HS-5 (cell line): Measurements from ENCODE around the gene NKAIN2.
A peak's percentile ranks its signal among the peaks of the same experiment; 100 is the strongest.

Source experiments
- DNase-seq: peaks from one replicate; pipeline ENCODE4 v3.0.0-alpha.2; 2012; ENCODE audit warnings: low read depth

NKAIN2 gene

GRCh38 chr6:123808556-123808955 is 4.9 kb downstream of the NKAIN2 start:
- DNase-seq = no peak

- DNase-seq = no peak
These were observed 6.5 kb downstream of the NKAIN2 start for GRCh38 chr6:123810214-123810613.

GRCh38 chr6:123810948-123811347 is 7.3 kb downstream of the NKAIN2 start:
- DNase-seq = no peak

- no peak for DNase-seq
These were observed 7.7 kb downstream of the NKAIN2 start for GRCh38 chr6:123811378-123811777.

- DNase-seq = no peak
These were observed 9.0 kb downstream of the NKAIN2 start for GRCh38 chr6:123812621-123813020.

- DNase-seq = no peak
These were observed 17.4 kb downstream of the NKAIN2 start for GRCh38 chr6:123821112-123821511.

- peak; percentile 64 for DNase-seq
These were observed 25.8 kb downstream of the NKAIN2 start for GRCh38 chr6:123829302-123829953.

- DNase-seq = no peak
These were observed 26.5 kb downstream of the NKAIN2 start for GRCh38 chr6:123830120-123830519.

- no peak for DNase-seq
These were observed 35.0 kb downstream of the NKAIN2 start for GRCh38 chr6:123838505-123839234.

GRCh38 chr6:123841067-123841896 is 37.6 kb downstream of the NKAIN2 start:
- DNase-seq = no peak

GRCh38 chr6:123844011-123844410 is 40.3 kb downstream of the NKAIN2 start:
- DNase-seq = no peak

- no peak for DNase-seq
These were observed 44.7 kb downstream of the NKAIN2 start for GRCh38 chr6:123848347-123848746.

- no peak for DNase-seq
These were observed 45.7 kb downstream of the NKAIN2 start for GRCh38 chr6:123849406-123849805.

GRCh38 chr6:123850555-123850954 is 46.9 kb downstream of the NKAIN2 start:
- no peak for DNase-seq

- DNase-seq = no peak
These were observed 50.5 kb downstream of the NKAIN2 start for GRCh38 chr6:123854201-123854600.

- DNase-seq = no peak
These were observed 51.8 kb downstream of the NKAIN2 start for GRCh38 chr6:123855506-123855905.

GRCh38 chr6:123859291-123859690 is 55.6 kb downstream of the NKAIN2 start:
- DNase-seq = no peak

GRCh38 chr6:123869334-123869733 is 65.7 kb downstream of the NKAIN2 start:
- no peak for DNase-seq

GRCh38 chr6:123873974-123874373 is 70.3 kb downstream of the NKAIN2 start:
- DNase-seq = no peak

GRCh38 chr6:123875784-123876183 is 72.1 kb downstream of the NKAIN2 start:
- DNase-seq = no peak

- no peak for DNase-seq
These were observed 76.1 kb downstream of the NKAIN2 start for GRCh38 chr6:123879749-123880148.

- no peak for DNase-seq
These were observed 85.3 kb downstream of the NKAIN2 start for GRCh38 chr6:123888771-123889513.
